Measurements from ENCODE around the gene MYOM1.

DNA sequence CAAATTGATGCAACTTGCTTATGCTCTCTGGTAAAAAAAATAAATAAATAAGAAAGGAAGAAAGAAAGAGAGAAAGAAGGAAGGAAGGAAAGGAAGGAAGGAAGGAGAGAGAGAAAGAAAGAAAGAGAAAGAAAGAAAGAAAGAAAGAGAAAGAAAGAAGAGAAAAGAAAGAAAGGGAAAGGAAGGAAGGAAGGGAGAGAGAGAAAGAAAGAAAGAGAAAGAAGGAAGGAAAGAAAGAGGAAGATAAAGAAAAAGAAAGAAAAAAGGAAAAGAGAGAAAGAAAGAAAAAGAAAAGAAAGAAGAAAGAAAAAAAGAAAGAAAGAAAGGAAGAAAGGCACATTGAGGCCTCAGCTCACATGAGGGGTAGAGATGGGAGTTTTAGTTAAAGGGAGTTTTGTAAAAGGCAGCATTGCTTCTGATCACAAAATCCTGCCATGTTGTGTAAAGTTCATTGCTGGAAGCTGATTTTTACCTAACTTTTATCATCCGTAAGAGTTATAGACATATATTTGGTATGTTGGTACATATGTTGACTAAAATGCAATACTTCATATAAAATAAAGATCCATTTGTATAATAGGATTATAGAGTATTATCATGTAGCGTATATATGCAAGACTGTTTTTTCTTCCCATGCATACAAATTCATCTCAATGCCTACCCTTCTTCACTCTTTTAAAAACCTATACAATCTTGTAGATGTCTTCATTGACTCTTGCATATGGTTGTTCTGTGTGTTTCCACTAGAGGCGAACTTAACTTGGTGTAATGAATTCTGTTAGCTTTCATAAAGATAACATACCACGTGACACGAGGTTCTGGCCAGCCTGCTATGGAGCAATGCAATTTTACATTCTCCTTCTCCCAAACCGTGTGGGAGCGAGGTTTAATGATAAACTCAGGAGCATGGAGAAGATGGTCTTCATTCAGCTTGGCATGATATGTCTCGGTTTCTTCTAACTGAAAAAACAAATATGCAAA is 32.8 kb downstream of the MYOM1 start:
- TF ChIP-seq YY1 (IDR thresholded peaks at IDR 0.05; ENCODE audit: insufficient read depth, insufficient read length) (no peak), SUZ12 (IDR thresholded peaks at IDR 0.05; ENCODE audit: extremely low read depth, insufficient read depth, insufficient read length) (no peak)
